ENCODE results near the gene RAB40C. TPM values are rescaled to one million over a fixed set of nuclear protein-coding genes. Genes with fewer than 3 reads are reported as not detected.

Gene RAB40C
- total and polyA plus RNA-seq, 4 donors: 25.1 to 58.9 (median 43.9) TPM

- H3K9me3 ChIP-seq (ENCODE audit: control insufficient read depth in 4 of 4, insufficient read depth in 3 of 4, low read length in 3 of 4): no peaks in the 10 kb centered on the region
- no peak overlapping the region for H3K9ac ChIP-seq (ENCODE audit: insufficient read depth in 1 of 2, low read length in 2 of 2)
- peaks cover 0 to 4% (median 0%) of the 10 kb centered on the region in 5 donors for H3K4me1 ChIP-seq (ENCODE audit: control insufficient read depth in 5 of 5, insufficient read depth in 5 of 5, low read length in 5 of 5)
- peaks cover 0 to 8% (median 1%) of the 10 kb centered on the region in 4 donors for H3K36me3 ChIP-seq (ENCODE audit: control insufficient read depth in 4 of 4, insufficient read depth in 4 of 4, low read length in 4 of 4)
- no peak overlapping the region for H3K27ac ChIP-seq (ENCODE audit: low read depth in 1 of 2, low read length in 1 of 2)
- ATAC-seq (ENCODE audit: insufficient read depth, low FRiP score) (no peak), DNase-seq (no peak)
- H3K27me3 ChIP-seq (ENCODE audit: control insufficient read depth in 3 of 3, insufficient read depth in 3 of 3, low read length in 2 of 3): no peaks in the 10 kb centered on the region
- TF ChIP-seq CTCF (IDR thresholded peaks at IDR 0.05; ENCODE audit: control extremely low read depth, extremely low read depth): no peak
- H3K4me3 ChIP-seq: no peak overlapping the region
- WGBS, 2 donors: 91% methylated on average over 13 of the region's 13 CpGs
Observed at GRCh38 chr16:609316-609715, 19.4 kb downstream of the RAB40C start.

- Histone ChIP-seq H3K27ac (ENCODE audit: low read depth in 1 of 2, low read length in 1 of 2) (no peak overlapping the region), H3K4me3 (no peak overlapping the region), H3K9ac (ENCODE audit: insufficient read depth in 1 of 2, low read length in 2 of 2) (no peak overlapping the region), H3K27me3 (ENCODE audit: control insufficient read depth in 3 of 3, insufficient read depth in 3 of 3, low read length in 2 of 3) (no peaks in the 10 kb centered on the region), H3K36me3 (ENCODE audit: control insufficient read depth in 4 of 4, insufficient read depth in 4 of 4, low read length in 4 of 4) (peaks cover 0 to 6% (median 1%) of the 10 kb centered on the region in 4 donors), H3K9me3 (ENCODE audit: control insufficient read depth in 4 of 4, insufficient read depth in 3 of 4, low read length in 3 of 4) (no peaks in the 10 kb centered on the region), H3K4me1 (ENCODE audit: control insufficient read depth in 5 of 5, insufficient read depth in 5 of 5, low read length in 5 of 5) (peaks cover 0 to 5% (median 0%) of the 10 kb centered on the region in 5 donors)
- WGBS, 2 donors: 91 to 94% methylated on average over 12 to 14 of the region's 14 CpGs
- ATAC-seq (ENCODE audit: insufficient read depth, low FRiP score) (no peak), DNase-seq (no peak)
- TF ChIP-seq CTCF (IDR thresholded peaks at IDR 0.05; ENCODE audit: control extremely low read depth, extremely low read depth): no peak
Observed at GRCh38 chr16:609984-610383, 20.1 kb downstream of the RAB40C start.

GRCh38 chr16:610513-611381, 20.9 kb downstream of the RAB40C start:
- Histone ChIP-seq H3K9ac (ENCODE audit: insufficient read depth in 1 of 2, low read length in 2 of 2) (no peak overlapping the region), H3K36me3 (ENCODE audit: control insufficient read depth in 4 of 4, insufficient read depth in 4 of 4, low read length in 4 of 4) (peaks cover 0 to 2% (median 0%) of the 10 kb centered on the region in 4 donors), H3K4me3 (no peak overlapping the region), H3K9me3 (ENCODE audit: control insufficient read depth in 4 of 4, insufficient read depth in 3 of 4, low read length in 3 of 4) (peaks cover 0 to 1% (median 0%) of the 10 kb centered on the region in 4 donors), H3K27me3 (ENCODE audit: control insufficient read depth in 3 of 3, insufficient read depth in 3 of 3, low read length in 2 of 3) (no peaks in the 10 kb centered on the region), H3K27ac (ENCODE audit: low read depth in 1 of 2, low read length in 1 of 2) (no peak overlapping the region), H3K4me1 (ENCODE audit: control insufficient read depth in 5 of 5, insufficient read depth in 5 of 5, low read length in 5 of 5) (peaks cover 0 to 7% (median 0%) of the 10 kb centered on the region in 5 donors)
- peak; percentile 37 for TF ChIP-seq CTCF (IDR thresholded peaks at IDR 0.05; ENCODE audit: control extremely low read depth, extremely low read depth)
- 72 to 81% methylated on average over 28 of the region's 28 CpGs for WGBS, 2 donors
- DNase-seq (no peak), ATAC-seq (ENCODE audit: insufficient read depth, low FRiP score) (peak; percentile 82)

Measured in lung (tissue), 12 donors.